DND-41 (cell line): Measurements from ENCODE around the gene HLF.

Experiments
- CTCF ChIP-seq: IDR thresholded peaks from 2 replicates; pipeline ENCODE4 v1.5.1; 2012; ENCODE audit warnings: borderline replicate concordance, low read length, moderate library complexity, mild to moderate bottlenecking; ENCODE audit not compliant: poor library complexity, severe bottlenecking; ENCODE audit errors: extremely low read depth
- EZH2 ChIP-seq: IDR thresholded peaks from 3 replicates; pipeline ENCODE4 v1.6.1; 2012; ENCODE audit warnings: borderline replicate concordance, low read depth, mild to moderate bottlenecking, moderate library complexity, low read length, inconsistent platforms; ENCODE audit not compliant: severe bottlenecking

- TF ChIP-seq CTCF (no peak), EZH2 (no peak)
Observed at GRCh38 chr17:55319933-55320593, 55.3 kb downstream of the HLF start.
